Measurements from ENCODE around the gene GMNC. TPM values are rescaled to one million over a fixed set of nuclear protein-coding genes. Genes with fewer than 3 reads are reported as not detected.

The GMNC gene
- polyA plus RNA-seq, 2 donors = not detected

DNA sequence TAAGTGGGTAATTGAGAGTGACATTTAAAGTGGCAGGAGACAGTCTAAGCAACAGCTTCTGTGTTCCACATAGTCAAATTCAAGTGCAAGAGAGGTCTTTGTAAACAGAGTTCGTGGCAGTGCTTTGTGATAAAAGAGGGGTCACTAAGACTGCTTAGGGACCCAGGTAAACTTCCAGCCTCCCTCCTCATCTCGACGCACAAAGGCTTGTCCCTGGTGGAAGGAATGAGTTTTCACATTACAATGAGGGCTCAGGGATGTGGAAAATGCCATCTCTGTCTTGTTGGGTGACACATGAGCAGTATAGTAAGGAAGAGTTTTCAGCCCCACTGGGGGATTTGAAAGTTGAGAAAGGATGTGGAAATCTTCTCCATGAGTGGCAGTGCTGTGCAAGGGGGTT is 7.3 kb downstream of the GMNC start:
- Histone ChIP-seq H3K36me3 (ENCODE audit: control insufficient read depth in 2 of 2, insufficient read depth in 2 of 2, low read length in 1 of 2) (no peaks in the 10 kb centered on the region), H3K4me3 (ENCODE audit: low read depth in 1 of 2, low read length in 2 of 2) (no peak overlapping the region), H3K27ac (ENCODE audit: low read depth in 2 of 2, low read length in 1 of 2) (no peak overlapping the region), H3K4me1 (ENCODE audit: control insufficient read depth in 2 of 2, insufficient read depth in 2 of 2, low read length in 1 of 2) (no peaks in the 10 kb centered on the region), H3K9me3 (ENCODE audit: control insufficient read depth in 2 of 2, insufficient read depth in 1 of 2, low read depth in 1 of 2, low read length in 1 of 2) (no peaks in the 10 kb centered on the region), H3K27me3 (ENCODE audit: control insufficient read depth in 1 of 2, insufficient read depth in 2 of 2, low read length in 2 of 2) (no peaks in the 10 kb centered on the region)
- WGBS, 2 donors = 45 to 51% methylated on average over 3 of the region's 3 CpGs

DNA sequence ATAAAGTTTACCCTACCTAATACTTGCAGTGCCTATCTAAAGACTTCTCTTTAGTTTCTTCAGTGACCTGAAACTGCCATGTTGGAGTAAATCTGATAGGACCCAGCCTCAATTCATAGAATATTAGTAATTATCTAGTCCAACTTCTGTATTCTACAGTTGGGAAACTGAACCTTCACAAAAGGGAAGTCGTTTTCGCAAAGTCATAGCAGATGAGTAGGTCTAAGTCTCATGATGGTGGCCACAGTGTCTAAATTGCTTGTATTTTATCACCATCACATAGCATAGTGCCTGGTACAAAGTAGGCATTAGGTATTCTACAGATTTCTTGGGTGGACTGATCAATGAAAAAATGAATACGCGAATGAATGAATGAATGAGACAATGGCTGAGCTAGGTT is 8.4 kb downstream of the GMNC start:
- H3K9me3 ChIP-seq (ENCODE audit: control insufficient read depth in 2 of 2, insufficient read depth in 1 of 2, low read depth in 1 of 2, low read length in 1 of 2) = no peaks in the 10 kb centered on the region
- no peak overlapping the region for H3K27ac ChIP-seq (ENCODE audit: low read depth in 2 of 2, low read length in 1 of 2)
- WGBS, 2 donors = 87 to 95% methylated on average over 4 of the region's 4 CpGs
- no peaks in the 10 kb centered on the region for H3K36me3 ChIP-seq (ENCODE audit: control insufficient read depth in 2 of 2, insufficient read depth in 2 of 2, low read length in 1 of 2)
- no peak overlapping the region for H3K4me3 ChIP-seq (ENCODE audit: low read depth in 1 of 2, low read length in 2 of 2)
- no peaks in the 10 kb centered on the region for H3K27me3 ChIP-seq (ENCODE audit: control insufficient read depth in 1 of 2, insufficient read depth in 2 of 2, low read length in 2 of 2)
- H3K4me1 ChIP-seq (ENCODE audit: control insufficient read depth in 2 of 2, insufficient read depth in 2 of 2, low read length in 1 of 2) = no peaks in the 10 kb centered on the region

DNA sequence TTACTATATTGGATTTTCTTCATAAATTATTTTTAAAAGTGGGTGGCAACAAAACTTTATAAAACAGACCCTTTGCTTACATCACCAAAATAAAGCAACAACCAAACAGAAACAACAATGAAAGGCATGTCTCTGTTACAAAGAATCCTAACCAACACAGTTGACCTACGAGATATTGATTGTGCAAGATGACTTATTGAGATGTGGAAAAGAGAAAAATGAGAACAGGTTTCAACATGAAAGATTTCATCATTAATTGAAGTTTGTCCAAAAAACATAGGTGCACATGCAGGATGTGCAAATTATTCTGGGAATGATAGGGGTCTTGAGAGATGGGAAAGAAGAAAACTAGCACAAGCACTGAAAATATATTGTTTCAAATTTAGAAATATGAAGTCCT is 9.0 kb downstream of the GMNC start:
- Histone ChIP-seq H3K27me3 (ENCODE audit: control insufficient read depth in 1 of 2, insufficient read depth in 2 of 2, low read length in 2 of 2) (no peaks in the 10 kb centered on the region), H3K27ac (ENCODE audit: low read depth in 2 of 2, low read length in 1 of 2) (no peak overlapping the region), H3K4me3 (ENCODE audit: low read depth in 1 of 2, low read length in 2 of 2) (no peak overlapping the region), H3K4me1 (ENCODE audit: control insufficient read depth in 2 of 2, insufficient read depth in 2 of 2, low read length in 1 of 2) (no peaks in the 10 kb centered on the region), H3K36me3 (ENCODE audit: control insufficient read depth in 2 of 2, insufficient read depth in 2 of 2, low read length in 1 of 2) (no peaks in the 10 kb centered on the region), H3K9me3 (ENCODE audit: control insufficient read depth in 2 of 2, insufficient read depth in 1 of 2, low read depth in 1 of 2, low read length in 1 of 2) (no peaks in the 10 kb centered on the region)
- 35 to 40% methylated on average over 1 of the region's 1 CpG for WGBS, 2 donors

DNA sequence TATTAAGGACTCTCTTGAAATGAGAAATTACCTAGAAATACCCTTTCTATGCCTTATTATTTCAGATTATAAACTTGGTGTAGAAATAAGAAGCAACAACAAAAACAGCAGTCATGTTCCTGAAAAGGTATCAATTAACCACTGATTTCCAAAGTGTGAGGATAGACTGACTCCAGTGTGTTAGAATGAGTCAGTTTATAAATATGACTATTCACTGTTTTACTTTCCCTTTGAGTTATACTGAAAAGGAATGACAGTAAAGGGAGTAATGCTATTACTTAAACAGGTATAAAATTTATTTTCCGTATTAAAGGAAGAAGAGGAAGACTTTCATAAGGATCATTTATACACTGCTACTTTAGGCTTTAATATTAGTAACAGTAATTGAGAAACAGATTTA is 12.9 kb downstream of the GMNC start:
- H3K36me3 ChIP-seq (ENCODE audit: control insufficient read depth in 2 of 2, insufficient read depth in 2 of 2, low read length in 1 of 2) = no peaks in the 10 kb centered on the region
- 89 to 100% methylated on average over 1 of the region's 1 CpG for WGBS, 2 donors

DNA sequence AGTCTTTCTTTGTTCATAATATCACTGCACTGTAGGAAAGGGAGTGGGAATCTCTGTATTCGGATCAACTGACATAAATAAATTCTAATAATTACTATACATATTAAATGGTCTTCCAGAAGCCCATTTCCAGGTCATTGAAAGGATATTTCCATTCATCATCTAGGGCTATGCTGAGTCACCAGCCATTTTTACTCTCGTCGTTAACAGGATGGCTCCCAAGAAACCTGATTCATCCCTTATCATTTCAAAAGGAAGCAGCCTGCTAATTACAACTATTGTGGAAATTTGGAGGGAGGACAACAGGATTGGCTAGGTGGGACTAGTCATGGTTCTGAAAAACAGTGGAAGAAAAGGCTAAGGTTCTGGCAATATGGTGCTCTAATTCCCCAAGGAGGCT is 13.6 kb downstream of the GMNC start:
- Histone ChIP-seq H3K4me1 (ENCODE audit: control insufficient read depth in 2 of 2, insufficient read depth in 2 of 2, low read length in 1 of 2) (no peaks in the 10 kb centered on the region), H3K4me3 (ENCODE audit: low read depth in 1 of 2, low read length in 2 of 2) (no peak overlapping the region), H3K27me3 (ENCODE audit: control insufficient read depth in 1 of 2, insufficient read depth in 2 of 2, low read length in 2 of 2) (no peaks in the 10 kb centered on the region), H3K9me3 (ENCODE audit: control insufficient read depth in 2 of 2, insufficient read depth in 1 of 2, low read depth in 1 of 2, low read length in 1 of 2) (no peaks in the 10 kb centered on the region), H3K36me3 (ENCODE audit: control insufficient read depth in 2 of 2, insufficient read depth in 2 of 2, low read length in 1 of 2) (no peaks in the 10 kb centered on the region), H3K27ac (ENCODE audit: low read depth in 2 of 2, low read length in 1 of 2) (no peak overlapping the region)
- 72 to 75% methylated on average over 3 of the region's 3 CpGs for WGBS, 2 donors

More for the DNA sequence above, 12.9 kb downstream of the GMNC start:
- Histone ChIP-seq H3K27ac (ENCODE audit: low read depth in 2 of 2, low read length in 1 of 2) (no peak overlapping the region), H3K4me3 (ENCODE audit: low read depth in 1 of 2, low read length in 2 of 2) (no peak overlapping the region), H3K27me3 (ENCODE audit: control insufficient read depth in 1 of 2, insufficient read depth in 2 of 2, low read length in 2 of 2) (no peaks in the 10 kb centered on the region), H3K9me3 (ENCODE audit: control insufficient read depth in 2 of 2, insufficient read depth in 1 of 2, low read depth in 1 of 2, low read length in 1 of 2) (no peaks in the 10 kb centered on the region), H3K4me1 (ENCODE audit: control insufficient read depth in 2 of 2, insufficient read depth in 2 of 2, low read length in 1 of 2) (no peaks in the 10 kb centered on the region)

DNA sequence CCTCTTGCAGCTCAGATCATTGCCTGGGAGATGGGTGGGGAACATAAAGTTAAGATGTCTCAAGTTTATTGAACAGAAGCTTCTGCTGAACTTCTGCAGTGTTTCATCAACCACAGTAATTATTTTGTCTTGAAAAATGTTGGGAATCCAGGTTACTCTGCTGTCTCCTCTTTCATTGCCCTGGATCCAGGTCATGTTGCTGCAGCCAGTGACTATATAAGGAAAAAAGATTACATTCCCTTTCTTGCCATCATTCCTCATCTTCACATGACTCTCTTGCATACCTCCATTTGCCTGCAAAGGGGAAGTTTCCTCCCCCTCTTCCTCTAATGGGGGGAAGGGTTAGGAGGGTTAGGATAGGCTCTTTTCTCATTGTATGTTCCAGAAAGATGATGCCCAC is 15.1 kb downstream of the GMNC start:
- no peaks in the 10 kb centered on the region for H3K9me3 ChIP-seq (ENCODE audit: control insufficient read depth in 2 of 2, insufficient read depth in 1 of 2, low read depth in 1 of 2, low read length in 1 of 2)
- H3K36me3 ChIP-seq (ENCODE audit: control insufficient read depth in 2 of 2, insufficient read depth in 2 of 2, low read length in 1 of 2) = no peaks in the 10 kb centered on the region
- H3K27ac ChIP-seq (ENCODE audit: low read depth in 2 of 2, low read length in 1 of 2) = no peak overlapping the region
- H3K27me3 ChIP-seq (ENCODE audit: control insufficient read depth in 1 of 2, insufficient read depth in 2 of 2, low read length in 2 of 2) = no peaks in the 10 kb centered on the region
- H3K4me3 ChIP-seq (ENCODE audit: low read depth in 1 of 2, low read length in 2 of 2) = no peak overlapping the region
- no peaks in the 10 kb centered on the region for H3K4me1 ChIP-seq (ENCODE audit: control insufficient read depth in 2 of 2, insufficient read depth in 2 of 2, low read length in 1 of 2)

DNA sequence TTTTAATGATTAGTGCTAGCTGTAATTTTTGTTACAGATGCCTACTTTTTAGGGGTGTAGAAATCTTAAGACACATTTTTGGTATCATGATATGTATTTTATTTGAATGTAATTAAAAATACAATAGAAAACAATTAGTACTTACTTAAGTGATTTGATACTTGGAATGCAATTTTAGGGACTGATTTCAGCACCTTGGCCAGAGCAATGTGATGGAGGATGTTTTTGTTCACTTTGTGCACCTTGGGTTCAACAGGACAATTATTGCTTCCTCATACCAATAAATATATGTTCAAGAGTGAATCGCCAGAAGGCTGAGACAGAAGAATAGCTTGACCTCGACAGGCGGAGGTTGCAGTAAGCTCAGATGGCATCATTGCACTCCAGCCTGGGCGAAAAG is 22.3 kb downstream of the GMNC start:
- H3K4me1 ChIP-seq (ENCODE audit: control insufficient read depth in 2 of 2, insufficient read depth in 2 of 2, low read length in 1 of 2) = no peaks in the 10 kb centered on the region
- H3K4me3 ChIP-seq (ENCODE audit: low read depth in 1 of 2, low read length in 2 of 2) = no peak overlapping the region
- H3K27ac ChIP-seq (ENCODE audit: low read depth in 2 of 2, low read length in 1 of 2) = no peak overlapping the region
- H3K27me3 ChIP-seq (ENCODE audit: control insufficient read depth in 1 of 2, insufficient read depth in 2 of 2, low read length in 2 of 2) = no peaks in the 10 kb centered on the region
- no peaks in the 10 kb centered on the region for H3K9me3 ChIP-seq (ENCODE audit: control insufficient read depth in 2 of 2, insufficient read depth in 1 of 2, low read depth in 1 of 2, low read length in 1 of 2)
- no peaks in the 10 kb centered on the region for H3K36me3 ChIP-seq (ENCODE audit: control insufficient read depth in 2 of 2, insufficient read depth in 2 of 2, low read length in 1 of 2)
- WGBS, 2 donors = 61 to 63% methylated on average over 4 of the region's 4 CpGs

DNA sequence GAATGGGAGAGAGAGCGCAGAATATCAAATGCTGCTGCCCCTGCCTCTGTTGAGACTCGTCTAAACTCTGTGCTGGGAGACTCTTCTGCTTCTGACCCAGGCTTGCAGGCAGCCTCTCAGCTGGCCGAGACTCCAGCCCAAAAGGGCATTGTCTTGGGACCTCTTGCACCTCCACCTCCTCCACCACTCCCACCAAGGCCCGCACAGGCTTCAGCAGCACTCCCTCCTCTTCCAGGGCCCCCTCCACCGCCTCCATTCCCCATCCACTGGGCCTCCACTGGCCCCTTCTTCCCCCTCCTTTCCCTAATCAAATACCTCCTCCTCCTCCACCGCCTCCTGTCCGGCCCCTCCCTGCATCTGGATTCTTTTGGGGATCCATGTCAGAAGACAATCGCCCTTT is 31.3 kb downstream of the GMNC start:
- H3K4me3 ChIP-seq (ENCODE audit: low read depth in 1 of 2, low read length in 2 of 2) = no peak overlapping the region
- no peak overlapping the region for H3K27ac ChIP-seq (ENCODE audit: low read depth in 2 of 2, low read length in 1 of 2)
- 81 to 88% methylated on average over 7 to 8 of the region's 8 CpGs for WGBS, 2 donors
- no peaks in the 10 kb centered on the region for H3K4me1 ChIP-seq (ENCODE audit: control insufficient read depth in 2 of 2, insufficient read depth in 2 of 2, low read length in 1 of 2)
- no peaks in the 10 kb centered on the region for H3K36me3 ChIP-seq (ENCODE audit: control insufficient read depth in 2 of 2, insufficient read depth in 2 of 2, low read length in 1 of 2)
- no peaks in the 10 kb centered on the region for H3K27me3 ChIP-seq (ENCODE audit: control insufficient read depth in 1 of 2, insufficient read depth in 2 of 2, low read length in 2 of 2)
- no peaks in the 10 kb centered on the region for H3K9me3 ChIP-seq (ENCODE audit: control insufficient read depth in 2 of 2, insufficient read depth in 1 of 2, low read depth in 1 of 2, low read length in 1 of 2)

DNA sequence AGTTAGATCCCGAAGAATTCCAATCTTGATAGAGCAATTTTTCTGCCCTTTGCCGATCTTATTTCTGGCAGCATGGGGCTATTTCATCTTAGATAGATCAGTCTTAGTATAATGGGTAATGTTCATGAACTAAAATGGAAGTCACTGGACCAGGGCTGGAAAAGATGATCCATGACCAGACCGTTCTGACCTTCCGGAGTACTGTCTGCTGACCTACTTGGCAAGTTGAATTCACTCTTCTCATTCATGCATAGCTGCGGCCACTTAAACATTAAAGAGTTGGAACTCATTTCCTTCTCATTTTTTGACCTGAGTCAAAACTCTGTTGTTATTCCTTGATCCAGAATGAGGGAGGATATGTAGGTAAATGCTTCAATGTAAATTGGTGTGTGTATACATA is 32.5 kb downstream of the GMNC start:
- no peaks in the 10 kb centered on the region for H3K9me3 ChIP-seq (ENCODE audit: control insufficient read depth in 2 of 2, insufficient read depth in 1 of 2, low read depth in 1 of 2, low read length in 1 of 2)
- no peak overlapping the region for H3K4me3 ChIP-seq (ENCODE audit: low read depth in 1 of 2, low read length in 2 of 2)
- 89 to 92% methylated on average over 5 of the region's 5 CpGs for WGBS, 2 donors
- H3K36me3 ChIP-seq (ENCODE audit: control insufficient read depth in 2 of 2, insufficient read depth in 2 of 2, low read length in 1 of 2) = no peaks in the 10 kb centered on the region
- no peak overlapping the region for H3K27ac ChIP-seq (ENCODE audit: low read depth in 2 of 2, low read length in 1 of 2)
- no peaks in the 10 kb centered on the region for H3K4me1 ChIP-seq (ENCODE audit: control insufficient read depth in 2 of 2, insufficient read depth in 2 of 2, low read length in 1 of 2)
- no peaks in the 10 kb centered on the region for H3K27me3 ChIP-seq (ENCODE audit: control insufficient read depth in 1 of 2, insufficient read depth in 2 of 2, low read length in 2 of 2)

DNA sequence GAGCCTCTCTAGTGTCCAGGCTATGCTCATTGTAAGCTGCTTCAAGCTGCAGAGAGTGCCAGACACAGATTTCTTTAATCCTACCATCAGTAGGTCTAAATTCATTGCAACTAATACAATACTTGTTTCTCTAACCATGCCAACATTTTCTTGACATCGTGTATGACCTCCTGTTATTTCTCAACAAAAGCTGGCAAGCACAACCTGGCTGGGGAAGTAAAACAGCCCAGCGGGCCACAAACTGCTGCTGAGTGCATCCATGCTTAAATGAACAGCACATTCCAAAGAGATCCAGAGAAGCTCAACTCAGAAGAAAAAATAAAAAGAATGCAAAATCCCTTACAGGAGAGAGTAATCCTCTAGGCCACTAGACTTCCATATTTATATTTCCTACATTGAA is 36.5 kb downstream of the GMNC start:
- Histone ChIP-seq H3K27me3 (ENCODE audit: control insufficient read depth in 1 of 2, insufficient read depth in 2 of 2, low read length in 2 of 2) (no peaks in the 10 kb centered on the region), H3K4me3 (ENCODE audit: low read depth in 1 of 2, low read length in 2 of 2) (no peak overlapping the region), H3K36me3 (ENCODE audit: control insufficient read depth in 2 of 2, insufficient read depth in 2 of 2, low read length in 1 of 2) (no peaks in the 10 kb centered on the region), H3K4me1 (ENCODE audit: control insufficient read depth in 2 of 2, insufficient read depth in 2 of 2, low read length in 1 of 2) (no peaks in the 10 kb centered on the region), H3K9me3 (ENCODE audit: control insufficient read depth in 2 of 2, insufficient read depth in 1 of 2, low read depth in 1 of 2, low read length in 1 of 2) (no peaks in the 10 kb centered on the region), H3K27ac (ENCODE audit: low read depth in 2 of 2, low read length in 1 of 2) (no peak overlapping the region)
- 52 to 61% methylated on average over 2 of the region's 2 CpGs for WGBS, 2 donors
